WTC11 (cell line): ENCODE results near the gene PPP3CB. TPM values are rescaled to one million over a fixed set of nuclear protein-coding genes. Genes with fewer than 3 reads are reported as not detected.

ENCODE experiments used
- ATAC-seq: fragments of 200-7000 bp; cut with Tn5 transposase; 2 replicates; pipeline ENCODE4 v1.10.0; 2021; ENCODE audit warnings: mild to moderate bottlenecking, moderate library complexity
- Bru-seq: library from RNA; stranded (reverse); fragments of 400-500 nt; gene quantifications from one replicate; lab custom pipeline; 2021; lab: Mats Ljungman, UMichigan
- CTCF ChIA-PET: fragments of 300-600 bp; sonication (Branson Sonifier 250); formaldehyde crosslinking; loops from one replicate; lab custom pipeline; 2021; ENCODE audit warnings: antibody characterized with exemption; lab: Charles Lee
- POLR2A ChIA-PET: fragments of 350-600 bp; sonication (Branson Sonifier 250); formaldehyde crosslinking; loops from one replicate; lab custom pipeline; 2021; ENCODE audit warnings: antibody characterized with exemption; lab: Charles Lee
- DNase-seq: peaks from one replicate; pipeline ENCODE4 v3.0.0; 2021; ENCODE audit warnings: low spot score
- H3K27ac Mint-ChIP-seq: 2 replicates; pipeline ENCODE4 v1.8.0; 2021; ENCODE audit warnings: mixed read lengths
- H3K27me3 Mint-ChIP-seq: 2 replicates; pipeline ENCODE4 v1.8.0; 2021; ENCODE audit warnings: low read depth, mild to moderate bottlenecking, moderate library complexity, mixed read lengths
- H3K36me3 Mint-ChIP-seq: 2 replicates; pipeline ENCODE4 v1.8.0; 2021; ENCODE audit warnings: mixed read lengths
- H3K4me1 Mint-ChIP-seq: 2 replicates; pipeline ENCODE4 v1.8.0; 2022; ENCODE audit warnings: mixed read lengths
- H3K4me3 Mint-ChIP-seq: 2 replicates; pipeline ENCODE4 v1.8.0; 2021; ENCODE audit warnings: mild to moderate bottlenecking, moderate library complexity, mixed read lengths
- H3K9me3 Mint-ChIP-seq: 2 replicates; pipeline ENCODE4 v1.8.0; 2021; ENCODE audit warnings: mixed read lengths
- AR ChIP-seq: fragments of 250-450 bp; sonication (Bioruptor Pico); IDR thresholded peaks from 2 replicates; pipeline ENCODE4 v1.9.0; 2021; ENCODE audit warnings: mild to moderate bottlenecking
- CBFB ChIP-seq: sonication (generic); formaldehyde crosslinking; IDR thresholded peaks from 2 replicates; pipeline ENCODE4 v1.8.1; 2022; ENCODE audit warnings: mild to moderate bottlenecking, low read depth, missing genetic modification reagents
- FOXJ3 ChIP-seq: sonication (generic); formaldehyde crosslinking; IDR thresholded peaks from 2 replicates; pipeline ENCODE4 v1.9.0; 2021; ENCODE audit warnings: missing genetic modification reagents, mild to moderate bottlenecking, borderline replicate concordance
- FOXP4 ChIP-seq: sonication (generic); formaldehyde crosslinking; IDR thresholded peaks from 2 replicates; pipeline ENCODE4 v1.8.0; 2022; ENCODE audit warnings: mild to moderate bottlenecking, missing genetic modification reagents
- GRHL2 ChIP-seq: fragments of 250-450 bp; sonication (Bioruptor Pico); IDR thresholded peaks from 2 replicates; pipeline ENCODE4 v1.8.0; 2022; ENCODE audit warnings: mild to moderate bottlenecking, moderate library complexity; ENCODE audit not compliant: insufficient replicate concordance, severe bottlenecking
- GTF2I ChIP-seq: fragments of 250-450 bp; sonication (Bioruptor Pico); conservative IDR thresholded peaks from 2 replicates; pipeline ENCODE4 v1.4.0; 2021; ENCODE audit warnings: mild to moderate bottlenecking
- NFATC4 ChIP-seq: fragments of 250-450 bp; sonication (Bioruptor Pico); IDR thresholded peaks from 2 replicates; pipeline ENCODE4 v1.9.0; 2021; ENCODE audit warnings: mild to moderate bottlenecking
- NR1H2 ChIP-seq: sonication (generic); formaldehyde crosslinking; IDR thresholded peaks from 2 replicates; pipeline ENCODE4 v1.9.0; 2021; ENCODE audit warnings: mild to moderate bottlenecking, moderate library complexity, missing genetic modification reagents
- PRRX2 ChIP-seq: fragments of 250-450 bp; sonication (Bioruptor Pico); IDR thresholded peaks from 2 replicates; pipeline ENCODE4 v1.8.0; 2021; ENCODE audit warnings: mild to moderate bottlenecking
- RORB ChIP-seq: fragments of 250-450 bp; sonication (Bioruptor Pico); IDR thresholded peaks from 2 replicates; pipeline ENCODE4 v1.9.0; 2021; ENCODE audit warnings: mild to moderate bottlenecking
- SP1 ChIP-seq: sonication (generic); formaldehyde crosslinking; conservative IDR thresholded peaks from 2 replicates; pipeline ENCODE4 v1.8.1; 2022; ENCODE audit warnings: missing genetic modification reagents
- TP53 ChIP-seq: sonication (generic); formaldehyde crosslinking; IDR thresholded peaks from 2 replicates; pipeline ENCODE4 v1.8.1; 2023; ENCODE audit warnings: mild to moderate bottlenecking, missing genetic modification reagents
- ZNF263 ChIP-seq: sonication (generic); formaldehyde crosslinking; IDR thresholded peaks from 2 replicates; pipeline ENCODE4 v1.8.1; 2022; ENCODE audit warnings: low read depth, mild to moderate bottlenecking, moderate library complexity, missing genetic modification reagents
- ZNF281 ChIP-seq: sonication (generic); formaldehyde crosslinking; IDR thresholded peaks from 2 replicates; pipeline ENCODE4 v1.8.0; 2023; ENCODE audit warnings: mild to moderate bottlenecking, missing genetic modification reagents
- ZSCAN18 ChIP-seq: fragments of 250-450 bp; sonication (Bioruptor Pico); IDR thresholded peaks from 2 replicates; pipeline ENCODE4 v2.1.2; 2022; ENCODE audit warnings: mild to moderate bottlenecking, moderate library complexity
- long read RNA-seq, 3 experiments: library from RNA in 1 of 3; library from capped mRNA in 1 of 3; library from polyadenylated mRNA in 1 of 3; unstranded in 2 of 3; stranded (forward) in 1 of 3; transcript quantifications; one replicate each; pipeline ENCODE4 v2.0.0, GENCODE V29; 2021
- total RNA-seq: library from RNA; stranded (reverse); gene quantifications from 3 replicates; pipeline ENCODE4 v1.2.3, GENCODE V29; 2021
- TF ChIP-seq, protein P1 (sequence below): sonication (generic); formaldehyde crosslinking; IDR thresholded peaks from 2 replicates; pipeline ENCODE4 v1.8.0; 2022; ENCODE audit warnings: missing genetic modification reagents

The PPP3CB gene
- total RNA-seq = 30.0 to 34.4 TPM (median 32.9 TPM) in 3 replicates
- Bru-seq, nascent RNA = percentile 83 among the genes with signal in this experiment
- long read RNA-seq, experiment 1, transcript PPP3CB-204 (14 exons, 3,149 nt) = minor isoform, 5 of 63 reads
- long read RNA-seq, experiment 1, transcript PPP3CB-203 (13 exons, 3,119 nt) = minor isoform, 6 of 63 reads
- long read RNA-seq, experiment 1, transcript PPP3CB-201 (12 exons, 2,418 nt) = major isoform, 11 of 63 reads
- long read RNA-seq, experiment 1, partial matches to known transcripts = 14 of 63 reads
- long read RNA-seq, experiment 1, other reads (novel, unspliced or antisense) = 24 of 63 reads
- long read RNA-seq, experiment 2, transcript PPP3CB-201 (12 exons, 2,418 nt) = major isoform, 7 of 64 reads
- long read RNA-seq, experiment 2, transcript PPP3CB-202 (14 exons, 3,501 nt) = major isoform, 7 of 64 reads
- long read RNA-seq, experiment 2, partial matches to known transcripts = 12 of 64 reads
- long read RNA-seq, experiment 2, other reads (novel, unspliced or antisense) = 32 of 64 reads
- long read RNA-seq, experiment 3, partial matches to known transcripts = 1 of 1 reads
- long read RNA-seq, experiment 3, other reads (novel, unspliced or antisense) = 0 of 1 reads

GRCh38 chr10:73495884-73496674, at the start of gene PPP3CB:
Gene PPP3CB, minus strand, starts transcription at chr10:73496024. Its CDS starts 135 bp downstream, at chr10:73495889.
- peak; percentile 86 for DNase-seq
- Mint-ChIP-seq H3K9me3 (no peaks in the 10 kb centered on the region), H3K36me3 (peaks cover 11% of the 10 kb centered on the region), H3K4me3 (peak within 1 kb of the TSS; percentile 91), H3K27me3 (no peaks in the 10 kb centered on the region), H3K4me1 (peaks cover 21% of the 10 kb centered on the region), H3K27ac (peak within 1 kb of the TSS; percentile 98)
- peak; percentile 92 for ATAC-seq
- ChIA-PET POLR2A (interaction anchor here (0.7 to 1.2 kb wide), 2 partner anchors 10 to 283 kb away, joined by 3 to 4 read pairs; no protein-coding TSS in a partner anchor), CTCF (interaction anchor here (0.6 to 1.1 kb wide), 3 partner anchors 10 to 34 kb away, joined by 3 to 4 read pairs (median 4); no protein-coding TSS in a partner anchor)
- no peak for TF ChIP-seq NFATC4
- no peak for TF ChIP-seq AR (CRISPR knock-in tag)
- no peak for TF ChIP-seq GRHL2 (CRISPR knock-in tag)
- no peak for TF ChIP-seq TP53
- TF ChIP-seq PRRX2 = no peak
- no peak for TF ChIP-seq ZSCAN18 (CRISPR knock-in tag)
- no peak for TF ChIP-seq GTF2I
- no peak for TF ChIP-seq ZNF263 (CRISPR knock-in tag)
- TF ChIP-seq NR1H2 = no peak
- no peak for TF ChIP-seq CBFB
- TF ChIP-seq FOXP4 (CRISPR knock-in tag) = 0 out of 2 replicates have a peak, but pooled peaks have one; percentile 11
- peak; percentile 67 for TF ChIP-seq SP1 (CRISPR knock-in tag)
- TF ChIP-seq FOXJ3 (CRISPR knock-in tag) = no peak
- 0 out of 2 replicates have a peak, but pooled peaks have one; percentile 42 for TF ChIP-seq ZNF281
- TF ChIP-seq, protein P1, sequence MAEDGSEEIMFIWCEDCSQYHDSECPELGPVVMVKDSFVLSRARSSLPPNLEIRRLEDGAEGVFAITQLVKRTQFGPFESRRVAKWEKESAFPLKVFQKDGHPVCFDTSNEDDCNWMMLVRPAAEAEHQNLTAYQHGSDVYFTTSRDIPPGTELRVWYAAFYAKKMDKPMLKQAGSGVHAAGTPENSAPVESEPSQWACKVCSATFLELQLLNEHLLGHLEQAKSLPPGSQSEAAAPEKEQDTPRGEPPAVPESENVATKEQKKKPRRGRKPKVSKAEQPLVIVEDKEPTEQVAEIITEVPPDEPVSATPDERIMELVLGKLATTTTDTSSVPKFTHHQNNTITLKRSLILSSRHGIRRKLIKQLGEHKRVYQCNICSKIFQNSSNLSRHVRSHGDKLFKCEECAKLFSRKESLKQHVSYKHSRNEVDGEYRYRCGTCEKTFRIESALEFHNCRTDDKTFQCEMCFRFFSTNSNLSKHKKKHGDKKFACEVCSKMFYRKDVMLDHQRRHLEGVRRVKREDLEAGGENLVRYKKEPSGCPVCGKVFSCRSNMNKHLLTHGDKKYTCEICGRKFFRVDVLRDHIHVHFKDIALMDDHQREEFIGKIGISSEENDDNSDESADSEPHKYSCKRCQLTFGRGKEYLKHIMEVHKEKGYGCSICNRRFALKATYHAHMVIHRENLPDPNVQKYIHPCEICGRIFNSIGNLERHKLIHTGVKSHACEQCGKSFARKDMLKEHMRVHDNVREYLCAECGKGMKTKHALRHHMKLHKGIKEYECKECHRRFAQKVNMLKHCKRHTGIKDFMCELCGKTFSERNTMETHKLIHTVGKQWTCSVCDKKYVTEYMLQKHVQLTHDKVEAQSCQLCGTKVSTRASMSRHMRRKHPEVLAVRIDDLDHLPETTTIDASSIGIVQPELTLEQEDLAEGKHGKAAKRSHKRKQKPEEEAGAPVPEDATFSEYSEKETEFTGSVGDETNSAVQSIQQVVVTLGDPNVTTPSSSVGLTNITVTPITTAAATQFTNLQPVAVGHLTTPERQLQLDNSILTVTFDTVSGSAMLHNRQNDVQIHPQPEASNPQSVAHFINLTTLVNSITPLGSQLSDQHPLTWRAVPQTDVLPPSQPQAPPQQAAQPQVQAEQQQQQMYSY (CRISPR knock-in tag) = no peak
- TF ChIP-seq RORB (CRISPR knock-in tag) = no peak
